MM.1S (cell line): Measurements from ENCODE around the gene LGSN.
"Not testable (repeated sequence)": the region's sequence is repeated elsewhere in the genome, so short reads cannot be mapped to it uniquely, and the experiment has no call there.

ENCODE experiments used
- DNase-seq: peaks from one replicate; pipeline ENCODE4 v3.0.0-alpha.2; 2015
- H2AFZ ChIP-seq: fragments of 300-600 bp; sonication (generic); 2 replicates; pipeline ENCODE4 v1.6.0; 2016; ENCODE audit warnings: antibody characterized with exemption, low read length
- H3F3A ChIP-seq: fragments of 300-600 bp; sonication (generic); 2 replicates; pipeline ENCODE4 v1.6.1; 2016; ENCODE audit warnings: mild to moderate bottlenecking, antibody characterized with exemption, low read length, moderate library complexity, mixed read lengths; ENCODE audit not compliant: insufficient read depth
- H3K27ac ChIP-seq: fragments of 300-600 bp; sonication (generic); 2 replicates; pipeline ENCODE4 v1.5.1; 2016; ENCODE audit warnings: mild to moderate bottlenecking, low read length
- H3K27me3 ChIP-seq: fragments of 300-600 bp; sonication (generic); replicated peaks from 2 replicates; pipeline ENCODE4 v1.6.0; 2016; ENCODE audit warnings: low read length; ENCODE audit not compliant: insufficient read depth
- H3K36me3 ChIP-seq: fragments of 300-600 bp; sonication (generic); replicated peaks from 2 replicates; pipeline ENCODE4 v1.6.1; 2016; ENCODE audit warnings: mild to moderate bottlenecking, low read length, mixed read lengths; ENCODE audit not compliant: insufficient read depth
- H3K4me1 ChIP-seq: fragments of 300-600 bp; sonication (generic); 2 replicates; pipeline ENCODE4 v1.6.1; 2016; ENCODE audit warnings: low read length, mixed read lengths
- H3K4me2 ChIP-seq: fragments of 300-600 bp; sonication (generic); 2 replicates; pipeline ENCODE4 v1.6.0; 2016; ENCODE audit warnings: low read depth, low read length
- H3K4me3 ChIP-seq: fragments of 300-600 bp; sonication (generic); 2 replicates; pipeline ENCODE4 v1.5.1; 2016; ENCODE audit warnings: low read length, mixed read lengths
- H3K79me2 ChIP-seq: fragments of 300-600 bp; sonication (generic); 2 replicates; pipeline ENCODE4 v1.6.1; 2016; ENCODE audit warnings: mixed run types, low read length, mixed read lengths
- H3K9ac ChIP-seq: fragments of 300-600 bp; sonication (generic); 2 replicates; pipeline ENCODE4 v1.6.1; 2016; ENCODE audit warnings: low read length, mixed read lengths
- H3K9me2 ChIP-seq: fragments of 300-600 bp; sonication (generic); replicated peaks from 2 replicates; pipeline ENCODE4 v1.6.1; 2016; ENCODE audit warnings: mild to moderate bottlenecking, low read length, mixed read lengths; ENCODE audit not compliant: insufficient read depth
- H3K9me3 ChIP-seq: fragments of 300-600 bp; sonication (generic); replicated peaks from 2 replicates; pipeline ENCODE4 v1.6.1; 2016; ENCODE audit warnings: mild to moderate bottlenecking, low read length, mixed read lengths; ENCODE audit not compliant: insufficient read depth
- H4K20me1 ChIP-seq: fragments of 300-600 bp; sonication (generic); 2 replicates; pipeline ENCODE4 v1.6.1; 2016; ENCODE audit warnings: mild to moderate bottlenecking, low read length, moderate library complexity, mixed read lengths; ENCODE audit not compliant: insufficient read depth
- CTCF ChIP-seq: fragments of 300-600 bp; sonication (generic); IDR thresholded peaks from 2 replicates; pipeline ENCODE4 v1.5.1; 2016; ENCODE audit warnings: antibody characterized with exemption, low read length, mixed read lengths
- EZH2 ChIP-seq: fragments of 300-600 bp; sonication (generic); optimal IDR thresholded peaks from 2 replicates; pipeline ENCODE3; 2017; ENCODE audit warnings: low read depth, mild to moderate bottlenecking, antibody characterized with exemption, low read length, mixed read lengths
- EZH2phosphoT487 ChIP-seq: fragments of 300-600 bp; sonication (generic); IDR thresholded peaks from 2 replicates; pipeline ENCODE4 v1.6.1; 2018; ENCODE audit warnings: antibody characterized with exemption, low read length

LGSN gene

GRCh38 chr6:63347599-63347998, 27.8 kb upstream of the LGSN start:
- DNase-seq = no peak
- H3K9me2 ChIP-seq = no peaks in the 10 kb centered on the region
- H3K27ac ChIP-seq = no peak overlapping the region
- no peaks in the 10 kb centered on the region for H4K20me1 ChIP-seq
- no peak overlapping the region for H2AFZ ChIP-seq
- H3K79me2 ChIP-seq = no peaks in the 10 kb centered on the region
- H3K4me1 ChIP-seq = peaks cover 4% of the 10 kb centered on the region; the same call in 1 of the 2 replicates
- no peak overlapping the region for H3K4me2 ChIP-seq
- no peaks in the 10 kb centered on the region for H3K27me3 ChIP-seq
- no peak overlapping the region for H3K4me3 ChIP-seq
- TF ChIP-seq EZH2phosphoT487 (no peak), CTCF (no peak), EZH2 (no peak)
- peaks cover 2% of the 10 kb centered on the region; the same call in 1 of the 2 replicates for H3F3A ChIP-seq
- no peaks in the 10 kb centered on the region for H3K9me3 ChIP-seq
- H3K36me3 ChIP-seq = no peaks in the 10 kb centered on the region
- no peak overlapping the region for H3K9ac ChIP-seq

- Histone ChIP-seq H3K4me2 (no peak overlapping the region), H3K9me3 (no peaks in the 10 kb centered on the region), H3K4me3 (no peak overlapping the region), H3K4me1 (no peaks in the 10 kb centered on the region), H3K9me2 (no peaks in the 10 kb centered on the region), H3K27me3 (no peaks in the 10 kb centered on the region), H3K9ac (no peak overlapping the region), H2AFZ (no peak overlapping the region), H4K20me1 (no peaks in the 10 kb centered on the region), H3K79me2 (no peaks in the 10 kb centered on the region), H3K36me3 (no peaks in the 10 kb centered on the region), H3K27ac (no peak overlapping the region), H3F3A (no peaks in the 10 kb centered on the region)
- TF ChIP-seq EZH2 = no peak
- no peak for TF ChIP-seq EZH2phosphoT487
- TF ChIP-seq CTCF = no peak
- no peak for DNase-seq
Observed at GRCh38 chr6:63346217-63346835, 26.5 kb upstream of the LGSN start.

- H3K4me3 ChIP-seq = no peak overlapping the region
- TF ChIP-seq EZH2 (no peak), CTCF (no peak), EZH2phosphoT487 (no peak)
- H3K27me3 ChIP-seq = no peaks in the 10 kb centered on the region
- H3K9me2 ChIP-seq = no peaks in the 10 kb centered on the region
- no peak overlapping the region for H3K4me2 ChIP-seq
- no peaks in the 10 kb centered on the region for H3K4me1 ChIP-seq
- H3K9ac ChIP-seq = no peak overlapping the region
- DNase-seq = no peak
- no peak overlapping the region for H2AFZ ChIP-seq
- H3K36me3 ChIP-seq = no peaks in the 10 kb centered on the region
- H3K9me3 ChIP-seq = no peaks in the 10 kb centered on the region
- H3K79me2 ChIP-seq = no peaks in the 10 kb centered on the region
- H3F3A ChIP-seq = no peaks in the 10 kb centered on the region
- no peaks in the 10 kb centered on the region for H4K20me1 ChIP-seq
- no peak overlapping the region for H3K27ac ChIP-seq
Observed at GRCh38 chr6:63340351-63340750, 20.6 kb upstream of the LGSN start.

- H3K36me3 ChIP-seq, H3K4me2 ChIP-seq, H3K4me1 ChIP-seq, H2AFZ ChIP-seq, H3F3A ChIP-seq, H4K20me1 ChIP-seq, H3K27me3 ChIP-seq, H3K27ac ChIP-seq, H3K9me3 ChIP-seq, H3K9ac ChIP-seq, H3K79me2 ChIP-seq, H3K9me2 ChIP-seq, H3K4me3 ChIP-seq, DNase-seq: not testable (repeated sequence)
Observed at GRCh38 chr6:63334652-63335051, 14.9 kb upstream of the LGSN start.
